Hematopoietic multipotent progenitor cell treated with erythropoietin and hydrocortisone succinate and interleukin-3 and kit ligand, for 17 days (in vitro differentiated cells): ENCODE data around the gene SLC41A1.

Experiments used
- DNase-seq: peaks from one replicate; pipeline ENCODE4 v3.0.0-alpha.2; 2015; ENCODE audit warnings: low spot score

The SLC41A1 gene

DNA sequence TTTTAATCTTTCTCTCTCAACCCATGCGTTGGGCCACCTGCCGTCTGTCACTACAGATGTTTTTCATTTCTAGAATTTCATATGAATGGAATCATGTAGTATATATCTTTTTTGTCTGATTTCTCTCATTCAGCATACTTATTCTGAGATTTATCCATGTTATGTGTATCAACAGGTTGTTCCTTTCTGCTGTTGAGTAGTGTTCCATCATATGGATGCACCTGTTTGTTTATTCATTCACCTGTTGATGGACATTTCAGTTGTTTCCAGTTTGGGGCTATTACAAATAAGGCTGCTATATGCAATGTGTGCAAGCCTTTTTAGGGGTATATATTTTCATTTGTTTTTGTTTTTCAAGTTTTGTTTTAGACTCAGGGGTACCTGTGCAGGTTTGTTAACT lies 9.4 kb upstream of the SLC41A1 start:
- DNase-seq: no peak

DNA sequence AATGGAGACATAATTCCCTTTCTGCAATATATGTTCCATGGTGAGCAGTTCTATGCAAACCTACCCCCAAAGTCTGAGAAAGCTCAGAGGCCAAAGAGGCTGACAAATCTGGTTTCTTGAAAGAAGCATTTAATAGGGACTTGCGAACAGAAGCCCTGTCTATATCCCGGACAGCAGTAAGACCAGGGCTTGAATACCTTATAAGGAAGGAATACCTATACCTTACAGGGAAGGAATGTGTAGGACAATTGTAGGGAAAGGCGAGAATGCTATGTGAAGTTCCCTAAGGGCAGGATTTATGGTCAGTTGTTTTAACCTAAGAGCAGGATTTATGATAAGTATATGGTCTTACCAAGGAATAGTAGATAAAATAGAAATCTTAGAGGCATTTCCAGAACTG lies 5.0 kb upstream of the SLC41A1 start:
- DNase-seq: no peak

GRCh38 chr1:205817364-205817763 lies 4.4 kb upstream of the SLC41A1 start:
- DNase-seq: no peak

DNA sequence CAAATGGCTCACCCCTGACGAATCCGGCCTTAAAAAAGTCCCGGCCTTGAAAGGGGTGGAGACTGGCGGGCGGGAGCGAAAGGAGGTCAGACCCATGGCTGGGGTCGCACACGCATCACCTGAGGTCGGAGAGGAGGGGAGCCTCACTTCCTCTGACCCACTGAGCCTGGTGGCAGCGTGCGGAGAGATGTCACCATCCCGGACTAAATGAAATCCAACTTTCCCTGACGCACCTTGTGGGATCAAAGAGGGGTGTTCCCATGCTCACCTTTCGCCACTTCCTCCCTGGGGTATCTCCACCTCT lies 709 bp upstream of the SLC41A1 start:
- DNase-seq: no peak

GRCh38 chr1:205812271-205812877 lies 624 bp downstream of the SLC41A1 start:
- DNase-seq: peak; percentile 30

DNA sequence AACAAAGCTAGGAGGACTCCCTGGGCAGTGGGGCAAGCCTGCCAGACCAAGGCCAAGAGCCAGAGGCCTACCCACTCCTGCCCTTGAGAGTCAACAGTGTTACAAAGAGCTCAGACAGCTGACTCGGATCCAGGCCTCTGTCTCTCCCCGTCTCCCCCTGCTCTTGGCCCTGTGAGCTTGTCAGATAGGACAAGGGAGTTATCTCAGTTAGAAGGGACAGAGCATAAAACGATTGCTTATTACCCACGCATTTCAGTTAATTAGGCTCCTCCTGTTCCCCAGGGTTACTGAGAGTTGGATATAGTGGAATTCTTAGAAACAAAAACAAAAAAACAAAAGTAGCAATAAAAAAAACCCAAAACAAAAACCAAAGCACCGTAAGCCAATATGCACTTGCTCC lies 1.3 kb downstream of the SLC41A1 start:
- DNase-seq: peak; percentile 39

DNA sequence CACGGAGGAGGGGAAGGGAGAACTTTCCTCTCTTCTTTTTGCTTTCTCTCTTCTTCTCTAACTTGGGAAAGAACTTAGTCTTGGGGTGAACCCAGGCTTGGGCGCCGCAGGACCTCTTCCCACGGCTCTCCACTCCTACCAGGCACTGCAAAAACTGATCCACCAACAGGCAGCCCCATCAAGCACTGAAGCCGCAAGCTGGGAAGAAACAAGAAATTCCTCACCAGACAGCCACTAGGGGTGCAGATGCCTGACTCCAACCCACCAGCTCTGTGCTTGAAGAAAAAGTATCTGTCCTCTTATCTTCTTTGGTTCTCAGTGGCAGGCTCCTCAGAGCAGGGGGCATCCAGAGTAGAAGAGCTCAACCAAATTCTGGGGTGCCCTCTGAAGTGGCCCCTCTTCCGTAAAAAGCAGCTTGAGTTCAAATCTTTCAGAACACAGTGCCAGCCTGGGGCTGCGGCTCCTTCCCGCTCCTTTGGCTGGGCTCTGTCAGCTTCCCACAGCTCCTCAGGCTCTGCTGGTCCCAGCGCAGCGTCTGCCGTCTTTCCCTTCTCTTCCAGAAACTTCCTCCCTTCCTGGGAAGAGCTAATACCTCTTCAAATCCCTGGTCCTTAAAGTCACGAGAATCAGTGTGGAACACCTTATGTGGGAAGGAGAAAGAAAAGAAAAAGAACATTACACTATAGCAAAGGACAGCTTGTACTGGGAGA lies 2.4 kb downstream of the SLC41A1 start:
- DNase-seq: no peak

GRCh38 chr1:205809942-205810345 lies 3.1 kb downstream of the SLC41A1 start:
- DNase-seq: no peak

DNA sequence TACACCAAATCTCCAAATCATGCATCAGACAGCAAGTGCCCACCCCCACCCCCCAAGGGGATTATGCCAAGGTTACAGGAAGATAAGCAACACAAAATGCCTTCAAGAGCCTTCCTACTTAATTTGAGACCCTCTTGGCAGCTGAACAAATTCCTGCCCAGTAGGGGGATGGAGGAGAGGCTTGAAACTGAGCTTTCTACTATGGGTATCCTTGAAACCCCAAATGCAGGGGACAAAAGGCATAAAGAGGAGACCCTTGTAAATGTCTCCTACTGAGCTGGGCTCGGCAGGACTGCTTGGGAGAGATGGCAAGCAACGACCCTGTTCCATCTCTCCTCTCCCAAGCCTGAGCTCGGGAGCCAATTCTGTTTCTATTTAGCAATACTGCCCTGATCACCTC lies 3.5 kb downstream of the SLC41A1 start:
- DNase-seq: no peak

DNA sequence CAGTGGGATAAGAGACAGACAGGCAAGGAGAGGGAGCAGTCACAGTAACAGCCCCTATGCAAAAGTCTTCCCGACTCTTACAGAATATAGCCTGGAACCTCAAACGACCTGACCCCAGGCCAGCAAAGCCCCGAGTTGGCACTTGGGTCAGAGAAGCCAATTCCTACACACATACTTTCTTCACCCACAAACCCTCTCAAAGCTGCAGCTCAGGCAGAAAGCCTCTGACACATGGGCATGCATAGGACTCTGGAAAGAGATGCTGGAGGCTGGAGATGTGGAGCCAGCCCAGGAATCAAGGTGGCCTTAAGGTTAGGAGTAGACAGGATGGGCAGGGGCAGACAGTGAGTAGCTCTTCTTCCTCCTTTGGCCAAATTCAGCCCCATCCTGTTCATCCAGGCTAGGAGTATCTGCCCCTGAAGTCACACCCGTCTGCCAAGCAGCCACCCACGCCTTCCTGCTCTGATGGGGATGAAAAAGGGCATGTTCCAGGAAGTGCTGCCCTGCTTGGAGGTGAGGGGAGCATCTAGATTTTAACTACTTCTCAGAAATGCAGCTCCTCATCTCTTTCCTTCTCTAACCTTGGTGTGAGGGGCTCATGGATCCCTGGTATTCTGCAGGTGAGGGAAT lies 7.8 kb downstream of the SLC41A1 start:
- no peak for DNase-seq

- no peak for DNase-seq
These were observed 8.4 kb downstream of the SLC41A1 start for GRCh38 chr1:205804605-205805004.

DNA sequence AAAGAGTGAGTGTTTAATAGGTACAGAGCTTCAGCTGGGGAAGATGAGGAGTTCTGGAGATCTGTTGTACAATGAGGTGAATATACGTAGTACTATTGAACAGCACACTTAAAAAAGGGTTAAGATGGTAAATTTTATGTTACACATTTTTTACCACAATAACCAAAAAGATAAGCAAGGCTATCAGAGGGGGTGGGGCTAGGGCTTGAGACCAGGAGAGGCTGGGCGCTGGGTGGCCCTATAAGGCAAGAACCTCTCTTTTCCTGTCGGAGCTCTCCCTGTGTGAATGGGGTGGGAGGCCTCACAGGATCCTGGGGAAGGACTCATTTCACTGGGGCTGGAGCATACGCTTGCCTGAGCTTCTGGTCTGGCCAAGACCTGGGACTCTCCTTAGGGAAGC lies 9.0 kb downstream of the SLC41A1 start:
- DNase-seq: no peak

DNA sequence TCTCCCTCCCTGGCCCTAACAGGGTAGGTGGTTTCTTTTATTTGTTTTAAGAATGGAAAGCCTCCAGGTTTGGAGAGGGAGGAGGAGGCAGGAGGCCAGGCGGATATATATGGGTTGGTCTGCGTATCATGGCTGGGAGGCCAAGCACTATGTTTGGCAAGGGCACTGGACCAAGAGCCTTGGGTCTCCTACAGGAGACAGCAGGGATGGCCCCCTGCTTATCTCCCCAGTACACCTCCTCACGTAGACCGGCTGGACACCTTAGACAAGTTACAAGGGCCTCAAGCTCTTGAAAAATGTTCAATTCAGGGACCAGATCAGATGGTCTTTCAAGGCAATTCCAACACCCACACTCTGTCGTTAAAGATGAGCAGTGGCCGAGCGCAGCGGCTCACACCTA lies 10.9 kb downstream of the SLC41A1 start:
- no peak for DNase-seq

- no peak for DNase-seq
These were observed 11.9 kb downstream of the SLC41A1 start for GRCh38 chr1:205800981-205801703.

DNA sequence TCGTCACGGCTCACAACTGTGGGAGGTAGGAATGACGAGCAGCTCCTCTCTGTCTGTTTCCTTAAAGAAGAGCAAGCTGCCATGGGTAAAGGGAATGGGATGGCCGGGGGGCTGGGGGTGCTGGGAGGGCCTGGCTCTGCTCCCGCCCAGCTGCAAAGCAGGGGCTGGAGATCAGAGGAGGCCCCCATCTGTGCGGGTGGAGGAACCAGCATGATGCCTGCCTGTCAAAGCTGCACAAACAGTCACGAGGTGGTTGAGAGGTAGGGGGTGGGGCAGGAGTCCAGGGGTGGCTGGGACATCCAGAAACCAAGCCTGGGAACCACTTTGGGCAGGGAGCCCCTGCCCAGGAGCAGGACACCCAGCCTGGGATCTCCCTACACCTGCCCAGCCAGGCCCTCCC lies 12.6 kb downstream of the SLC41A1 start:
- no peak for DNase-seq

DNA sequence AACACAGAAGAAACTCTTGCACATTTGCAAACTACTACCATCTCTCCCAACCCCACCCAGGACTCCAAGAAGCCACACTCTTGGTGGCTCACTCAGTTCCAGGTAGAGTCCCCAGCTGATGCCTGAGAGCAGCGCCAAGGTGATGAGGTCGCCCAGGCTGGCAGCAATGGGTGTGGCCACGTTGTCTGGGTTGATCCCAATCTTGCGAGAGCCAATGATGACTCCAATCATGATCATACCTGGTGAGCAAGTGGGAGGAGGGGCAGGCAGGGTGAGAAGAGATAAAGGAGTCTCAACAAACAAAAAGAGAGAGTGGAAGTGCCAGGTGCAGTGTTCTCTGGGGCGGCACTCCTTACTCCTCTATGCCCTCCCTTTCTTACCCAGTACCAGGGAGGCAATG lies 14.4 kb downstream of the SLC41A1 start:
- DNase-seq: no peak

DNA sequence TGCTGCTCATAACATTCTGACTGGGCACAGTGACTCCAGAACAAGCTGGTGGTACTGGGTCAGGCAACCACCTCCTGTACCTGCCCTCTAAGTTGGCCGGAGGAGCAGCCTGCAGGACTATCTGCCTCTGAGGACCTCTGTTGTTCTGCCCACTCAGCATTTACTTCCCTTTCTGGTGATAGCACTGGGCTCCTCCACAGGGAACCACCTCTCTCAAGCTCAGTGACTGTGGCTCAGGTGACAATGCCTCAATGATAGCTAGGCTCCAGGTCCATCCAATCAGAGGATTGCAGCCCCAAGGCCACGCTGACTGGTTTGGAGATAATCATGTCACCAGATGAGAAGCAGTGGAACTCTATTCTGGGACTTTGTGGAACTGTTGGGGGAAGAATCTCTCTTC lies 15.8 kb downstream of the SLC41A1 start:
- no peak for DNase-seq

- no peak for DNase-seq
These were observed 18.8 kb downstream of the SLC41A1 start for GRCh38 chr1:205794011-205794730.

DNA sequence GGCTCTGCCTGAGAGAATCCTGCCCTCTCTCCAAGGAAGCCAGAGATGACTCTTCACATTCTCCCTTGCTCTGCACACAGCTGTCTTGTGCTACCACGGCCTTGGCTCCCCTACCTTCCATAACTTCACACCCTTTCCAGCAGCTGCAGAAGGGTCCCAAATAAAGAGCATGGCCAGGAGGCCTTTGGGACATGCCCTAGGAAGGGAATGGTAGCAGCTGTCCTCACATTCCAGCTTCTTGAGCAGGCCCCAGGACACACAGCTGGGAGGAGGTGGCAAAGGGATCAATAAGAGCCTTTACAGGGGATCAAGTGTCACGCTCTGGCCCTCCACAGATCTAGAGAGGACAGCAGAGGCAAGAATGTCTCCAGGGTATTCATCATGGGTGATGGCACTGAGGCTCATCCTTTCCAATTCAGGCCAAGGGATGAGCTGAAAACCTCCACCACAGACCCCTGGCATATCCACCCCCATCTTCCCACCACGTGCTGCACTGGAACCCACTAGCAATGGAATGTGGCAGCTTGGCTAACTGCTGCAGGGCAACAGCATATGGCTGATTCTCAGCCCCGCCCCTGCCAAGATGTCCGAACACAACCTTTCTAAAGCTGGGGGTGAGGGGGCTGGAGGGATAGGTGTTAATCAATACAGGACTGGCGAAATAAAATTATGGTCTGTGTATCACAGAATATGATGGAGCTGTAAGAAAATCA lies 19.9 kb downstream of the SLC41A1 start:
- no peak for DNase-seq

DNA sequence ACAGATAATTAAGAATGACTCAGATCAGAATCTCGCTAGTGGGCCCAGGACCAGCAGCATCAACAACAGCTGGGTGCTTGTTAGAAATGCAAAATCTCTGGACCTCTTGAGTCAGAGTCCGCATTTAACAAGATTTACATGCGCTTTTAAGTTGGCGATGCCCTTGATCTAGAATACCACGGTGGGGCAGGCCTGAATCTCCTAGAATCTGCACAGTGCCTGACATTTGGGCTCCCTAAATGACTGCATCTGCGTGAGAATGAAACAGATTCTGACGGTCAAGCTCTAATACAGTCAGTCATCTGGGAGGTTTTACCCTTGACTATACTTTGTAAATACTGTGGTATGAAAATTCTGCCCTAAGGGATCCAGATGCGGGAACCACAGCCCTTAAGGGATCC lies 20.5 kb downstream of the SLC41A1 start:
- DNase-seq: no peak

- DNase-seq: peak; percentile 76
These were observed 21.3 kb downstream of the SLC41A1 start for GRCh38 chr1:205791568-205792180.
